ENCODE results near the gene NPAS3. TPM values are rescaled to one million over a fixed set of nuclear protein-coding genes. Genes with fewer than 3 reads are reported as not detected.

NPAS3 gene
- total and polyA plus RNA-seq, 4 donors: 0.07 to 0.09 (median 0.08) TPM; not detected in 1

DNA sequence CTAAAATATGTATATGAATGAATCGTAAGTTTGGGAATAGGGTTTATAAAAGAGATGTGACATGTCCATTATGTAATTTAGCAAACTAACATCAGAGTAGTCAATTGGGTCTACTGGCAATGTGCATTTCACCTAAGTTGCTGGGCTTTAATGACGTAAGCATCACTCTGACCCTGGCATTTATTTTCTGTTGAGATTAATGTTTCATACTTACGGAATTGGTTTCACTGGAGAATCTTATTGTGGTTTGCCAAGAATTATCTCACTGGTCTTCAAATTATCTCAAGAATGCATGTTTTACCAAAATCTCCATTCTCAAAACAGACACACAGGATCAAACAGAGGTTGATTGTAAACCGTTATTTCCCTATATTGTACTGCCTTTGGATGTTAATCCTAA is 437.1 kb downstream of the NPAS3 start:
- Histone ChIP-seq H3K27ac (ENCODE audit: low read depth in 1 of 2, low read length in 2 of 2) (no peak overlapping the region), H3K4me1 (ENCODE audit: control insufficient read depth in 4 of 4, insufficient read depth in 4 of 4, low read length in 3 of 4) (no peaks in the 10 kb centered on the region), H3K9me3 (ENCODE audit: control insufficient read depth in 4 of 4, low read length in 3 of 4) (no peaks in the 10 kb centered on the region), H3K9ac (ENCODE audit: low read depth in 1 of 2, low read length in 2 of 2) (no peak overlapping the region), H3K27me3 (ENCODE audit: control insufficient read depth in 4 of 4, insufficient read depth in 4 of 4, low read length in 3 of 4) (no peaks in the 10 kb centered on the region), H3K4me3 (ENCODE audit: low read depth in 1 of 3, low read length in 3 of 3) (no peak overlapping the region), H3K36me3 (ENCODE audit: control insufficient read depth in 4 of 4, insufficient read depth in 3 of 4, low read depth in 1 of 4, low read length in 3 of 4) (no peaks in the 10 kb centered on the region)
- no peak for DNase-seq (ENCODE audit: low spot score)
- TF ChIP-seq EGR1 (IDR thresholded peaks at IDR 0.05; ENCODE audit: low read depth in 2 of 2) (no peak), HNF4G (IDR thresholded peaks at IDR 0.05) (no peak), TAF1 (conservative IDR thresholded peaks at IDR 0.05) (no peak), YY1 (IDR thresholded peaks at IDR 0.05) (no peak), HNF4A (conservative IDR thresholded peaks at IDR 0.05) (no peak), JUND (IDR thresholded peaks at IDR 0.05) (no peak), RXRA (IDR thresholded peaks at IDR 0.05) (no peak)
- WGBS: 83% methylated on average over 4 of the region's 4 CpGs

DNA sequence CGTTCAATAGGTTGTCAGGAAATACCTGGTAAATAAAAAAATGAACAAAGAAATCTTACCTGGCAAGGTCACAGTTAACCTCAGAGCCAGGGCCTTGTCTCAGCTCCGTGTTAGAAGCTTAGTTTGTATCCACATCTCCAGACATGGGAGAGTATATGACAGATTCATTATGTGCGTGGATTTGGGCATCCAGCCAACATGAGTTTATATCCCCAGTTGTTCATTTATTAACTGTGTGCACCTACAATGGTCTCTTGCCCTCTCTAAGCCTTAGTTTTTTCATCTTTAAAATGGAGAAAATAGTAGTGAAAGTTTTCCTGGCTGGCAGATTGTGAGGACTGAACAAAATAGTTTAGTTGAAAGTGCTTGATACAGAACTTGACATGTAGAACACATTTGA is 437.8 kb downstream of the NPAS3 start:
- Histone ChIP-seq H3K36me3 (ENCODE audit: control insufficient read depth in 4 of 4, insufficient read depth in 3 of 4, low read depth in 1 of 4, low read length in 3 of 4) (no peaks in the 10 kb centered on the region), H3K9me3 (ENCODE audit: control insufficient read depth in 4 of 4, low read length in 3 of 4) (no peaks in the 10 kb centered on the region), H3K4me1 (ENCODE audit: control insufficient read depth in 4 of 4, insufficient read depth in 4 of 4, low read length in 3 of 4) (no peaks in the 10 kb centered on the region), H3K4me3 (ENCODE audit: low read depth in 1 of 3, low read length in 3 of 3) (no peak overlapping the region), H3K27ac (ENCODE audit: low read depth in 1 of 2, low read length in 2 of 2) (no peak overlapping the region), H3K9ac (ENCODE audit: low read depth in 1 of 2, low read length in 2 of 2) (no peak overlapping the region), H3K27me3 (ENCODE audit: control insufficient read depth in 4 of 4, insufficient read depth in 4 of 4, low read length in 3 of 4) (no peaks in the 10 kb centered on the region)
- 58% methylated on average over 3 of the region's 3 CpGs for WGBS
- TF ChIP-seq, protein P1, sequence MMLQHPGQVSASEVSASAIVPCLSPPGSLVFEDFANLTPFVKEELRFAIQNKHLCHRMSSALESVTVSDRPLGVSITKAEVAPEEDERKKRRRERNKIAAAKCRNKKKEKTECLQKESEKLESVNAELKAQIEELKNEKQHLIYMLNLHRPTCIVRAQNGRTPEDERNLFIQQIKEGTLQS (IDR thresholded peaks at IDR 0.05): no peak
- TF ChIP-seq FOXA1 (IDR thresholded peaks at IDR 0.05): no peak
- TF ChIP-seq NR2F2 (IDR thresholded peaks at IDR 0.05): no peak
- TF ChIP-seq, protein P2, sequence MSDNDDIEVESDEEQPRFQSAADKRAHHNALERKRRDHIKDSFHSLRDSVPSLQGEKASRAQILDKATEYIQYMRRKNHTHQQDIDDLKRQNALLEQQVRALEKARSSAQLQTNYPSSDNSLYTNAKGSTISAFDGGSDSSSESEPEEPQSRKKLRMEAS (IDR thresholded peaks at IDR 0.05): no peak
- no peak for TF ChIP-seq YY1 (IDR thresholded peaks at IDR 0.05)
- TF ChIP-seq GABPA (IDR thresholded peaks at IDR 0.05 in 1 of 2, conservative IDR thresholded peaks at IDR 0.05 in 1 of 2): no peak
- TF ChIP-seq, protein P3, sequence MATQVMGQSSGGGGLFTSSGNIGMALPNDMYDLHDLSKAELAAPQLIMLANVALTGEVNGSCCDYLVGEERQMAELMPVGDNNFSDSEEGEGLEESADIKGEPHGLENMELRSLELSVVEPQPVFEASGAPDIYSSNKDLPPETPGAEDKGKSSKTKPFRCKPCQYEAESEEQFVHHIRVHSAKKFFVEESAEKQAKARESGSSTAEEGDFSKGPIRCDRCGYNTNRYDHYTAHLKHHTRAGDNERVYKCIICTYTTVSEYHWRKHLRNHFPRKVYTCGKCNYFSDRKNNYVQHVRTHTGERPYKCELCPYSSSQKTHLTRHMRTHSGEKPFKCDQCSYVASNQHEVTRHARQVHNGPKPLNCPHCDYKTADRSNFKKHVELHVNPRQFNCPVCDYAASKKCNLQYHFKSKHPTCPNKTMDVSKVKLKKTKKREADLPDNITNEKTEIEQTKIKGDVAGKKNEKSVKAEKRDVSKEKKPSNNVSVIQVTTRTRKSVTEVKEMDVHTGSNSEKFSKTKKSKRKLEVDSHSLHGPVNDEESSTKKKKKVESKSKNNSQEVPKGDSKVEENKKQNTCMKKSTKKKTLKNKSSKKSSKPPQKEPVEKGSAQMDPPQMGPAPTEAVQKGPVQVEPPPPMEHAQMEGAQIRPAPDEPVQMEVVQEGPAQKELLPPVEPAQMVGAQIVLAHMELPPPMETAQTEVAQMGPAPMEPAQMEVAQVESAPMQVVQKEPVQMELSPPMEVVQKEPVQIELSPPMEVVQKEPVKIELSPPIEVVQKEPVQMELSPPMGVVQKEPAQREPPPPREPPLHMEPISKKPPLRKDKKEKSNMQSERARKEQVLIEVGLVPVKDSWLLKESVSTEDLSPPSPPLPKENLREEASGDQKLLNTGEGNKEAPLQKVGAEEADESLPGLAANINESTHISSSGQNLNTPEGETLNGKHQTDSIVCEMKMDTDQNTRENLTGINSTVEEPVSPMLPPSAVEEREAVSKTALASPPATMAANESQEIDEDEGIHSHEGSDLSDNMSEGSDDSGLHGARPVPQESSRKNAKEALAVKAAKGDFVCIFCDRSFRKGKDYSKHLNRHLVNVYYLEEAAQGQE (IDR thresholded peaks at IDR 0.05): no peak
- TF ChIP-seq, protein P4, sequence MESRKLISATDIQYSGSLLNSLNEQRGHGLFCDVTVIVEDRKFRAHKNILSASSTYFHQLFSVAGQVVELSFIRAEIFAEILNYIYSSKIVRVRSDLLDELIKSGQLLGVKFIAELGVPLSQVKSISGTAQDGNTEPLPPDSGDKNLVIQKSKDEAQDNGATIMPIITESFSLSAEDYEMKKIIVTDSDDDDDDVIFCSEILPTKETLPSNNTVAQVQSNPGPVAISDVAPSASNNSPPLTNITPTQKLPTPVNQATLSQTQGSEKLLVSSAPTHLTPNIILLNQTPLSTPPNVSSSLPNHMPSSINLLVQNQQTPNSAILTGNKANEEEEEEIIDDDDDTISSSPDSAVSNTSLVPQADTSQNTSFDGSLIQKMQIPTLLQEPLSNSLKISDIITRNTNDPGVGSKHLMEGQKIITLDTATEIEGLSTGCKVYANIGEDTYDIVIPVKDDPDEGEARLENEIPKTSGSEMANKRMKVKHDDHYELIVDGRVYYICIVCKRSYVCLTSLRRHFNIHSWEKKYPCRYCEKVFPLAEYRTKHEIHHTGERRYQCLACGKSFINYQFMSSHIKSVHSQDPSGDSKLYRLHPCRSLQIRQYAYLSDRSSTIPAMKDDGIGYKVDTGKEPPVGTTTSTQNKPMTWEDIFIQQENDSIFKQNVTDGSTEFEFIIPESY (IDR thresholded peaks at IDR 0.05): no peak
- TF ChIP-seq JUND (IDR thresholded peaks at IDR 0.05): no peak
- TF ChIP-seq SP1 (IDR thresholded peaks at IDR 0.05): no peak
- no peak for TF ChIP-seq EGR1 (IDR thresholded peaks at IDR 0.05; ENCODE audit: low read depth in 2 of 2)
- no peak for DNase-seq (ENCODE audit: low spot score)

All from liver (tissue), 9 donors.